Brain pericyte (primary cell): ENCODE measurements around the gene C11orf91.
"Not testable (repeated sequence)": the region's sequence is repeated elsewhere in the genome, so short reads cannot be mapped to it uniquely, and the experiment has no call there.

Experiments
- DNase-seq: peaks from one replicate; pipeline ENCODE4 v3.0.0-alpha.2; 2012; ENCODE audit warnings: low read depth, low spot score

Gene C11orf91

DNA sequence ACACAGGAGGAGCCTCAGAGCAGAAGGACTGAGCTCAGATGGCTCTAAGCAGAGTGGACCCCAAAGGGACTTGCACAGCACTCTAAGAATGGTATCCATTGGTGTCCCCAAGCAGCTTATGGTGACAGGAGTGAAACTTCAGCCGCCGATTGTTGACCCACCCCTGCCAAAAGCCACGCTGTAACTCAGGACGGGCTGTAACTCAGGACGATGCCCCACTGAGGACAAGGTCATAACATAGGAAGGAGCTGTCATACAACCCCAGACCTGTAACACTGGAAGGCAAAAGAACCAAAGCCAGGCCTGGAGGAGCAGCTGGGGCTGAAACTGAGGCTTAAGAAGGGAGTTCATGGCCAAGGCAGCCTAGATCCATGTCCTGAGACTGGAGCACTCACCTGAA, 21.4 kb upstream of the C11orf91 start:
- no peak for DNase-seq

DNA sequence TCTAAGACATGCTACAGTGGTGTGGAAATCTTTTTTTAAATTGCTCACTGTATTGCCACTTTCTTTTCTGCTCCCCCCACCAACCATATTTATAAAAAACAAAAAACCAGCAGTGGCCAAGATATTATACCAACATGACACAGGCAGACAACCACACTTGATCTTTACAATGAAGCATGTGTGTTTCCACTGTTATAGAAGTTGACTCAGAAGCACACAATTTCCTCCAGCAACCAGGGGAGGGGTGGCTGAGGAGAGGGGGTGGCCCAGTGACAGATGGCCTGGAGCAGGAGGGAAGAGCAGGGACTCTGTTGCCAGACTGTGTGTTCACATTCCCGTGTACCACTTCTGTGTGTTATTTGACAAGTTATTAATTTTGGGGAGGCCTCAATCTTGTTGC, 20.8 kb upstream of the C11orf91 start:
- no peak for DNase-seq

DNA sequence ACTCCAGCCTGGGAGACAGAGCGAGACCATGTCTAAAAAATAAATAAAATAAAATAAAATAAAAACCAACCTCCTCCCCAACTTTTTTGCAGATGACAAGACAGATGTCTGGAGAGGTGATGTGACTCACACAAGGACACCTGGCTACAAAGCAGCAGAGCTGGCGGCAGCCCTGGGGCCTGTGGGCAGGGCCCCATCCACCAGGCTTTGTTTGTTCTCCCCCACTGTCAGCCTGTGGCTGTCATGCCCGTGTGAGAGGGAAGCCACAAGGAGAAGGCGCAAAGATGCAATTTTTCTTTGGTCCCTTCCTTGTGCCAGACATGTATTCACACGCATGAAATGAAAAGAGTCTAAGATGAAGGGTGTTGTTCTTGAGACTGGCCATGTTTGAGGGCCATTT, 19.0 kb upstream of the C11orf91 start:
- no peak for DNase-seq

DNA sequence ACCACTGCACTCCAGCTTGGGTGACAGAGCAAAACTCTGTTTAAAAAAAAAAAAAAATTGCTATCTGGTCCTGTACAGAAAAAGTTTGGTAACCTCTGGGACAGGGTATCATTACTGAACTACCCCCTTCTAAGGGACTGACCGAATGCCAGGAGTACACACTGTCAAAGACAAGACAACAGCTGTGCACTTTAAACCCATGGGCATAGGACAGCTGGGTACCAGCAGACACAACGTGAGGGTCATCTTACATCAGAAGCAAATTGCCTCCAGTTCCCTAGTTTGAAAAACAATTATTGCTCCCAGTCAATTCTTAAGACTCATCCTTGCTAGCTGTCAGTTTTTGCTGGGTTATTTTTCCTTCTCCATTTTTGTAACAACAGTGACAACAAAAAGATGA, 17.8 kb upstream of the C11orf91 start:
- no peak for DNase-seq

DNA sequence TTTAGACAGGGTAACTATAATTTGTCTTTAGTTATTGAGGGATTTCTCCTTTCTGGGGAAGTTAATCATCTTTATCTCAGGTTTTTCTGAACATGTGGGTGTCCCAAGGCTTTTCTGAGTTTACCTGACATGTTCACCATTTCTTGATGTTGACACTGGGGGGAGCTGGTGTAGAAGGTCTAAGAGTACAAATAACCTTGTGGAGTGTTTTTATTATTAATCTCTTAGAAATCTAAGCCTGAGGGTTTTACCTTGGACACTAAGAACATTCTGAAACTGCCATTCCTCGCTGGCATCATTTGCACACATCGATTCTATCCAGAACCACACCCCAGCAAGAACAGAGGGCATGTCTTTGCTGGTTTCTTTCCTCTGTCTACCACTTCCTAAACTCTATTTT, 15.6 kb upstream of the C11orf91 start:
- DNase-seq: no peak

DNA sequence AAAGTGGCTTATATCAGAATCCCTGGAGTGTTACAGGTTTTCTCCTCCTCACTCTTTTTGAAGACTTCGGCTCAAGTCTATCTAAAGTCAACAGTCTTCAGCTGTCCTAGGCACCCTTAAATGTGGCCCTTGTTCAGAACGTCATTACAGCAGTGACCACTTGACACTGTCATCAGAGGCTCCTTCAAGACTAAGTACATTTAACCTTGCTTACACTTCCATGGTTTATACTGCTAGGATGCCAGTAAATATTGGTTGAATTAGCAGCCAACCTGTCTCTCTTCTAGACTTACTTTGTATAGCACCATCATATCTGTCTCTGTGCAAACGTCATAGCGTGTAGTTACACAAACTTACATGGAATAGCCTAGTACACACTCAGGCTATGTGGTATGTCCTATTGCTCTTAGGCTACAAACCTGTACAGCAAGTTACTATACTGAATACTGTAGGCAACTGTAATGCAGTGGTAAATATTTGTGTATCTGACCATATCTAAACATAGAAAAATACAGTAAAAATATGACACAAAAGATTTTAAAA, 13.3 kb upstream of the C11orf91 start:
- no peak for DNase-seq

DNA sequence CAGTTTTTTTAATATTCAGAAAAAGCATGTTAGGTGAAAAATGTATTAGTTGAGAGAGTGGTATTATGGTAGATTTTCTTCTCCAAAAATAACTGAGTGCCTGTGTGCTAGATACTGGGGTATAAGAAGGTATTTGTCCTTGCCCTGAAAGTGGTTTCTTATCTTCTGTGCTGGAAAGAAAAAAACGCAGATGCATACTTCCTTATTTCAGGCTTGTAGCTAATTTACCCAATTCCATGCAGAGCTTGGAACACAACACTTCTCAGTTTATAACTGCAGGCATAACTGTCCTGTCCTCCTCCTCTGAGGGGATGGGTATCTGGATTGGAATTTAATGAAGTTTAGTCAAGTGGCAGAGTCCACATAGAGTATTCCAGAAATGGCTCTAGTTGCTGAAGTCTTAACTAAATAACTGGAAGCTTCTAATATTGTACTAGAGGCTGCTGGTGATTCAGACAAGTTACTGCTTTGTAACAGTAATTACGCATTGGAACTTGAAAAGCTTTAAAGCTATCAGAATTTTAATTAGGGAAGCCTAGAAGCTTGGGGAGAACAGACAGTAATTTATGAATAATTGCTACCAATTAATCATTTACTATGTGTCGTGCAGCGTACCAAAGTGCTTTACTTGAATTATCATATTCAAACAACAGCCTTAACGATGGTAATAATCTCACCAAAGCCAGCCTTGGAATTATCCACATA, 12.7 kb upstream of the C11orf91 start:
- DNase-seq: no peak

DNA sequence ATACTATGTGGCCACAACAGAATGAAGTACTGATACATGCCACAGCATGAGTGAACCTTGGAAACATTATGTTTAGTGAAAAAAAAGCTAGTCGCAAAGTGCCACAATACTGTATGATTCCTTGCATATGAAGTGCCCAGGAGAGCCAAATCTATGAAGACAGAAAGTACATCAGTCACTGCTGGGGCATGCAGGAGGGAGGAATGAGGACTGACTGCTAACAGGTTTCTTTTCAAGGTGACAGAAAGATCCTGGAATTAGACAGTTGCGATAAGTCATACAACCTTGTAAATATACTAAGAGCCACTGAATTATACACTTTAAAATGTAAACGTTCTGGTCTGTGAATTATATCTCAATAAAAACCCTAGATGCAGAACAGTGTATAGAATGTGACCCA, 11.8 kb upstream of the C11orf91 start:
- DNase-seq: no peak

DNA sequence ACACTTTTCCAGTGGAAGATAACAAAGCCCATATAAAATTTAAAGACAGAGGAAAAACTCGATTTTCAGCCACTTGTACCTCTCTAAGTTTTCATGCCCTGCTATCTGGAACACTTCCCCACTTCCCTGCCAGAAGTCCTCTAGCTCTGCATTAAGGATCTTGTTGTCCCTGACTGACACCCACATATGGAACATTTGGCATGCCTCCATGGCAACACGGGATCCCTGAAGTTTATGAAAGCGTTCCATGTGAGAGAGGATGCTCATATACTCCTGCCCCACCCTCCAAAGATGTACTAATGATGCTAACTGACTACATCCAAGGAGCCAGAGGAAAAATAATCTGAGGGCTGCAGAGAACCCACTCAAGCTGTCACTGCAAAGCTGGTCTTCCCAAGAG, 8.8 kb upstream of the C11orf91 start:
- no peak for DNase-seq

DNA sequence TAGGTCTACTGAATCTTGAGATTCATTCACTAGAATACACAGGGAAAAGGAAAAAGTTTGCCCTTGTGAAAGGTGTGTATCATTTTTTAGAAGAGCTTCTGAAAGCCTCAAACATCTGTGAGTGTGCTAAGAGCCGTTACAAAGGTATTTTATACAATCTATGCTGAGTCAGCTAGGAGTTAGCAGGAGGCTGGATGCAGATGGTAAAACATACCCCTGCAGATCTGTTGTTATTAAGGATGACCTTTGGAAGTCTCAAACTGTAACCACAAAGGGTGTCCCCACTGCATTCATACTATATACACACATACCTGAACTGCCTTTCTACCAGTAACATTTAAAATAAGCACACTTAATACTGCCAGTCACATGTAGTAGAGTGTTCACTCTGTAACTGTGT, 8.4 kb upstream of the C11orf91 start:
- DNase-seq: no peak

DNA sequence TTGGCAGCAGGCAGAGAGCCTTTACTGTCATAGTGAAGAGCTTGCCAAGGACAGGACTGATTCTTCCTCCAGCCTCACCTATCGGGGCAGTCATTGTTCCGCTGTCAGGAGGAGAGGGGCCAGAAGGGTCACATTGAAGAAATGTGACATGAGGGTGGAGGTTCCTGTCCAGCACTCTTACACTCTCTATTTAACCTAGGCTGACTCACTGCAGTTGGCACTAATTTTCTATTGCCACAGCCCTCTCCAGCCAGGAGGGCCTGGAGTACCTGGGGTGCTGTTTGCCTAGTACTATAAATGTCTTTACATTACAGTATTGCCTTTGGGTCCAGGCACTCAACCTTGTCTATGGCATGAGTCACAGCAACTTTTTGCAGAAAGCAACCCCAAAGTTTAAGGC, 7.2 kb upstream of the C11orf91 start:
- DNase-seq: not testable (repeated sequence)

DNA sequence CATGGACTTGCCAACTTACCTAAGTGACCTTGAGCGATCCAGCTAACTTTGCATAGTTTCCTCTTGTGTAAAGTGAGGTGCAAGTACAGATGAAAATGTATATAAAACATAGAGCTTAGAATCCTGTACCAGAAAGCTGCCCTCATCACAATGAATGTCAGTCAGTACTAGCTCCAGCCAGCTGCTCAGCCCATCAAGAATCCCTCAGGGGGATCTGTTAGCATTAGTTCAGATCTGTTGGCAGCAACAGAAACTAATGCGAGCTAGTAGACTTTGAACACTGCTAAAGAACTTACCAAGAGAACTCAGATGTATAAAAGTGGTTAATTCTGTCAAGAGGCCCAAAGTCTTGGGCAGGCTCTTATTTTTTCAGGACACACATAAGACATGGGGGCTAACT, 6.3 kb upstream of the C11orf91 start:
- no peak for DNase-seq

DNA sequence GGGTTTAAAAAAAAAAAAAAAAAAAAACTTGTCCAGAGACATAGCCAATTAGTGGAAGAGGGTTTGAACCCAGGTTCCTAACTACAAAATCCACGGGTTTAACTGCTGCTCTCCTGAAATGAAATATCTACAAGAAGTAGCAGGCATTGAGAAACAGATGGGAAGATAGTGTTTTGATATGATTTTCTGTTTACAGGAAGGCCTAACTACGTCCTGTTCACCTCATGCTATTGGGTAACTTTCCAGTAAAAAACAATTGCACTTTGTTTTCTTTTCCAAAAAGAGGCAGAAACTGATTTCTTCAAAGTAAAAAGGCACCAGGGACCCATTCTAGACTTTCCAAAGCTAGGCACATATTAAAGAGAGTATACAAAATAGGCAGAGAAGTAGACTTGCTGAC, 5.9 kb upstream of the C11orf91 start:
- DNase-seq: no peak

DNA sequence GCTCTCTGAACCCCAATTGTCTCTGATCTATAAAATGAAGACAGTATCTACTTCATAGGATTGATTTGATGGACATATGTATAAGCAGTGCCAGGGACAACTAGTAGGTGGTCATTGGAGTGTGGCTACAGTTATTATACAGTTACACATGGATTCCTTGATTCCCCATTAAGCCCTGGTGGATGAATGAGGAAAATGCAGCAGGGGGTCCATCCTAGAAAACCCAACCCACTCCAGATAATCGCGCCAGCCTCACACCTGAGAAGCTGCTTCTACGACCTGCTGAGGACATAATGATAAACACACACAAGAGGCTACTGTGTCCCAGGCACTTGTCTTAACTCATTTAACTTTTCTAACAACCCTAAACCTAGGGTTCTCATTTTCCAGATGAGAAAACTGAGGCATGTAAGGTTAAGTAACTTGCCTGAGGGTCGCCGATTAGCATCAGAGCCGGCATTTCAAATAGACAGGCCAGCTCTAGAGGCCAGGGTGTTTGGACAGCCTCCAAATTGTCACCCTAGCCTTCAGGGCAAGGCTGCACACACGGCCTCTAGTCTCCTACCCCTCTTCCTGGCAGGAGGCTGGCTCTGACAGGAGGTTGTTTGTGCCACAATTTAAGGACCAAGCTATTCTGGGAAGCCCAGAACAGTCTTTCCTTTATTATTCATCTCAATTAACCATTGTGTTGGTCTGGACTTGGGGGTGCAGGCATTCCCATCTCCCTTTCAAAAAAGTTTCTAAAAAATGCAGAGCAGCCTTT, 3.8 kb upstream of the C11orf91 start:
- no peak for DNase-seq

DNA sequence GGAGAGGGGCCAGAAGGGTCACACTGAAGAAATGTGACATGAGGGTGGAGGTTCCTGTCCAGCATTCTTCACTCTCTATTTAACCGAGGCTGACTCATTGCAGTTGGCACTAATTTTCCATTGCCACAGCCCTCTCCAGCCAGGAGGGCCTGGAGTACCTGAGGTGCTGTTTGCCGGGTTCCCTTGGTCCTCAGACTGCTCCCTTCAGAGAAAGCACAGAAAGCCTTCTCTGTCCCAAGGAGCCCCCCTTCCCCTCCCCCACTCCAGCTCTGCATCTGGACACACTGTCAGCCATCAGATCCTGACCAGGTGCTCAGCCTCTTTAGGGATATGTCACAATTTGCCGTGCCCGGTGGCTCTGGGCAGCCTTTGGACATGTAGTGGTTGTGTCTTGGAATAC, 3.2 kb upstream of the C11orf91 start:
- DNase-seq: no peak

DNA sequence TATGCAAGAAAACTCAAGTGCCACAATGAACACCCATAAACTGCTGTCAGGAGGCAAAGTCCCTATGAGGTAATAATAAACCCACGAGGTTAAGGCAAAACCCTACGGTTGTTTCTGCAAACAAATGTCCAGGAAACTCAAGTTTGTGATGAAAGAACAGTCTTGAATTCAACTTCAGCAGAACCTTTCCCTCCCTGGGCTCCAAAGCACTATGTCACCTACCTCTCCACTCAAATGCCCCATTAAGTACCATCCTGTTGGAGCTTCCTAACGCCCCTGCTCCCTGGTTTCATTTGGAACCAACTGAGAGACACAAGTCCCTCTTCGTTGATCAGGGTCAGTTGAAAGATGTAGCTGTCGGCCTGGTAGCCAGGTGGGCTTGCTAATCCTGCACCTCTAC, 2.6 kb upstream of the C11orf91 start:
- DNase-seq: no peak

DNA sequence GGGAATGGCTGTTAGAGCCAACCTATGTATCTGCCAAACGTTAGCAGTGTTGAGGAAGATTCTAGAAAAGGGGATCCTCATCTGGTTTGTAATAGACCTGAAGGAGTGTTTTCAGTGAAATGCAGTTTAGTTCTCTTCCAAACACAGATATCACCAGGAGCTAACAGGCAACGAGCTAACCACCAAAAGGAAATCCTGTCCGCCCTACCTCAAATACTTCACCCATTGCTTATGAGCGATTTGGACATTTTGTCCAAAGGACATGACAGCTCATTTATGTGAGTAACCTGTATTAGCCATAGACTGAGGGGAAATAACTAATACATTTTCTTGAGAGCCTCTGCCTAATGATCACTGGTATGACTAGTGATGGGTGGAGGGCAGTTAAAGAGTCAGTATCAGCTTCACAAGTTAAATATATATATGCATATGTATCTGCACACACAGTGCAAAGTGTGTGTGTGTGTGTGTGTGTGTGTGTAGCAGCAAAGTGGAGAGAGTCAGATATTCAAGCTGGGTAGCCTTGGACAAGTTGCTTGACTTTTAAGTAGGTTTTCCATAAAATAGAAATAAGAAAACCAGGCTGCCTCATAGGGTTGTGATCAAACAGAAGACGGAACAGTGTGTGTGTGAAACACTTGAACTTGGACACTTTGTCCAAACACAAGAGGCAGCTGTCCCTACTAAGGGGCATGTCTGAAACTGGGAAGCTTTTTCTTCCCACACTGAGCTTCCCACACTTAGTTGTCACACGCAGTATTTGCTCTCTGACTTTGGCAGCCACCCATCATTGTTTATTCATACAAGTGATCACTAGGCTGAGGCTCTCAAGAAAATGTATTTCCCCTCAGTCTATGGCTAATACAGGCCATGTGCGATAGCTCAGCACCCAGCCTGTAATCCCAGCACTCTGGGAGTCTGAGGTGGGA, 940 bp upstream of the C11orf91 start:
- peak; percentile 58 for DNase-seq

DNA sequence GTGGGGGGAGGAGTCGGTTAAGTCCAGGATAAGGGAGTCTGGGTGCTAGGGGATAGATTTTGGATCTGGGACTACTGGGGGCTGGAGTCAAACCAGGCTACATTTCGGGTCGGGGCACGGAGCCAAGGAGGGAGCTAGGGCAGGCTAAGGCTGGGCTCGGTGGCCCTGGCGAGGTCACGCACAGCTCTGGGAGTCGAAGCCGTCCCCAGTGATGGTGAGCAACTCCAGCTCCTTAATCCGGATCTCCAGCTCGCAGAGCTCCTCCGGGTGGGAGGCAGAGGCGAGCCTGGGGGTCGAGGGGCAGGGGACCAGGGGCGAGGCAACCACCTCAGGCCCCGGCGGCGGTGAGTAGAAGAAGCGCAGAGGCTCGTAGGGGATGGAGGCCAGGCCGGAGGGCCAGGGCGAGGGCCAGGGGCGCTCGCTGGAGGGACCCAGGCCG, 544 bp downstream of the C11orf91 start:
- DNase-seq: no peak

DNA sequence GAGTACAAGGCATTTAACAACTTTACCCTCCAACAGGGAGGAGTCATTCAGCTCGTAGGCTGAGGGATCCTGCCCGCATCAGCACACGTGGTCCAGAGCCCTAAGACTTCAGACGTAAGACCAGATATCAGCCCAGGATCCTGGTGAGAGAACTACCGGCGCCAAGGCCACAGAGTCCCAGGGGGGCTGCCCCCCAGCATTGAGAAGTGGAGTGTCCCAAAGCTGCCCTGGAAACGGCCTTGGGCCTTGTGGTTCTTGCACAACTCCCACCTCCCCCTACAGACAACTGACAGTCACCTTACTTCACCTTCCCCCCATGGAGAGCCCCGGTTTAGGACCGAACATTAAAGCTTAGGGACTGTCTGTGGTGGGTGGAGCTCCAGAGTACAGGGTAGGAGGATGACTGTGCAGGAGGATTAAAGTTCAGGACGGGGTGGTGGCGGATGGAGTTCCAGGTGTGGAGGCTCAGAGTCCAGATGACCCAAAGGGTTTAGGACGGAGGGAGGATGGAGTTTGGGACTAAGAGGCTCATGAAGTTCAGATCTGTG, 1.0 kb downstream of the C11orf91 start:
- DNase-seq: no peak

DNA sequence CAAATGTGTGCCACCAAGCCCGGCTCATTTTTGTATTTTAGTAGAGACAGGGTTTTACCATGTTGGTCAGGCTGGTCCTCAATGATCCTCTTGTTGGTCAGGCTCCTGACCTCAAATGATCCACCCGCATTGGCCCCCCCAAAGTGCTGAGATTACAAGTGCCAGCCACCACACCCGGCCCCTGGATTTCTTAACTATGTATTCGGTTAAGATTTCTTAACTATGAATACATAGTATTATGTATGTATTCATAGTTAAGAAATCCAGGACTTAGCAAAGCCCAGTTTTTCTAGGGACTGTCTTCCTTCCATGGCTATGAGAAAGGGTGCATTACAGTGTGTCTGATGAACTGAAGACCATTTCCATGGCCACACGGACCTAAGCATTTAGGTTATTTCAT, 1.7 kb downstream of the C11orf91 start:
- no peak for DNase-seq

DNA sequence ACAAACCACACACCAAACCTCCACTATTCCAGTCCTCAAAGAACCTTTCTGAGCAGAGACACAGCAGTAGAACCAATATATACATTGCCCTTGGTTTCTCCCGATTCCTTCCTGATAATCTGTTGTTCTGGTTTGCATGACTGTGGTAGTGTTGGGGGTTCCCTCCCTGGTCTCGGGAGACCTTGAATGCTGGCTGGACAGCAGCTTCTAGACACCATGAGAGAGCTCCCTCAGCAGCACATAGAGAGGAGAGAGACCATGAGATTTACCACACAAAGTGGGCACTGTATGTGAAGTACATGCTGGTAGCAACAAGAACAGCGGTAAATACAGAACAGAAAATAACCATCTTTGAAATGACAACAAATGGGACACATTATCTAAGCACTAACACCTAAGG, 2.6 kb downstream of the C11orf91 start:
- no peak for DNase-seq
